HG03571 (cell line): ENCODE data around the gene NASP.

Source experiments
- ATAC-seq: cut with Tn5 transposase; IDR thresholded peaks from one replicate; pipeline ENCODE4 v1.9.1; 2021; ENCODE audit not compliant: unreplicated experiment

Gene NASP

GRCh38 chr1:45617618-45618017 lies 33.8 kb downstream of the NASP start:
- no peak for ATAC-seq

- ATAC-seq = no peak
Observed at GRCh38 chr1:45619149-45619921, 35.5 kb downstream of the NASP start.

GRCh38 chr1:45620588-45621500 lies 37.0 kb downstream of the NASP start:
- no peak for ATAC-seq

GRCh38 chr1:45621501-45621836 lies 37.6 kb downstream of the NASP start:
- ATAC-seq = no peak

GRCh38 chr1:45621895-45622523 lies 38.2 kb downstream of the NASP start:
- ATAC-seq = no peak

GRCh38 chr1:45622524-45623394 lies 38.9 kb downstream of the NASP start:
- ATAC-seq = no peak

- ATAC-seq = no peak
Observed at GRCh38 chr1:45623972-45624371, 40.1 kb downstream of the NASP start, which contains the start of gene CCDC17. TSS of gene CCDC17 (minus strand) at chr1:45624054. CDS start at chr1:45623909, 145 bp downstream.

GRCh38 chr1:45629035-45629434 lies 45.2 kb downstream of the NASP start:
- ATAC-seq = no peak

- no peak for ATAC-seq
Observed at GRCh38 chr1:45630429-45630828, 46.6 kb downstream of the NASP start.

- ATAC-seq = no peak
Observed at GRCh38 chr1:45635211-45635610, 51.4 kb downstream of the NASP start.

- ATAC-seq = no peak
Observed at GRCh38 chr1:45640293-45640692, 56.5 kb downstream of the NASP start.

GRCh38 chr1:45643321-45643720 lies 59.5 kb downstream of the NASP start:
- ATAC-seq = no peak

- ATAC-seq = no peak
Observed at GRCh38 chr1:45643978-45644377, 60.1 kb downstream of the NASP start.

GRCh38 chr1:45644661-45645060 lies 60.8 kb downstream of the NASP start:
- no peak for ATAC-seq

GRCh38 chr1:45647248-45648021 lies 63.6 kb downstream of the NASP start:
- ATAC-seq = no peak

- ATAC-seq = no peak
Observed at GRCh38 chr1:45654540-45655280, 70.9 kb downstream of the NASP start.

- ATAC-seq = no peak
Observed at GRCh38 chr1:45656573-45657226, 72.9 kb downstream of the NASP start.

GRCh38 chr1:45658171-45658570 lies 74.3 kb downstream of the NASP start:
- ATAC-seq = no peak

GRCh38 chr1:45659222-45659621 lies 75.4 kb downstream of the NASP start:
- ATAC-seq = no peak
